Esophagus (tissue), 2 donors: ENCODE data around the gene KIRREL2. TPM values are rescaled to one million over a fixed set of nuclear protein-coding genes. Genes with fewer than 3 reads are reported as not detected.

ENCODE experiments used
- H3K27ac ChIP-seq, 2 donors: one replicate each; pipeline ENCODE4 v1.5.1; 2013; ENCODE audit warnings: low read depth in 2 of 2, mild to moderate bottlenecking in 2 of 2, inconsistent platforms in 1 of 2, low read length in 1 of 2, moderate library complexity in 1 of 2
- H3K27me3 ChIP-seq, 2 donors: one replicate each; pipeline ENCODE4 v1.6.1; 2013; ENCODE audit warnings: low read length in 2 of 2, control low read depth in 1 of 2, mild to moderate bottlenecking in 1 of 2; ENCODE audit not compliant: insufficient read depth in 2 of 2, control insufficient read depth in 1 of 2
- H3K36me3 ChIP-seq, 2 donors: one replicate each; pipeline ENCODE4 v1.6.1; 2013; ENCODE audit warnings: low read length in 1 of 2; ENCODE audit not compliant: control insufficient read depth in 2 of 2, insufficient read depth in 2 of 2
- H3K4me1 ChIP-seq, 2 donors: one replicate each; pipeline ENCODE4 v1.6.1; 2013; ENCODE audit warnings: low read length in 1 of 2; ENCODE audit not compliant: control insufficient read depth in 2 of 2, insufficient read depth in 2 of 2
- H3K4me3 ChIP-seq, 2 donors: one replicate each; pipeline ENCODE4 v1.5.1; 2013; ENCODE audit warnings: low read length in 2 of 2, mild to moderate bottlenecking in 2 of 2, low read depth in 1 of 2, moderate library complexity in 1 of 2
- H3K9me3 ChIP-seq, 2 donors: one replicate each; pipeline ENCODE4 v1.6.1; 2013; ENCODE audit warnings: mild to moderate bottlenecking in 2 of 2, low read depth in 1 of 2, low read length in 1 of 2, moderate library complexity in 1 of 2; ENCODE audit not compliant: control insufficient read depth in 2 of 2, insufficient read depth in 1 of 2
- WGBS, 2 donors: extraction: QIAGEN DNeasy Blood & Tissue Kit; methylation state at CpG; one replicate each; pipeline ENCODE4 v1.1.7; 2013; 5-methylcytosine and 5-hydroxymethylcytosine counted together
- polyA plus RNA-seq, 2 donors: library from polyadenylated mRNA; stranded (reverse); fragments of 200-250 nt; gene quantifications; one replicate each; pipeline ENCODE4 v1.2.3, GENCODE V29; 2013
- donor health status: healthy with polysubstance abuse.
- donor health status: Bipolar disorder and iron deficiency.

Gene KIRREL2
- polyA plus RNA-seq: under 1 TPM in 1 of 2 donors, not detected in 1; 0.02 TPM

GRCh38 chr19:35856546-35857149 is at the start of gene KIRREL2:
Gene KIRREL2, plus strand, starts transcription at chr19:35856911. Its CDS starts 209 bp downstream, at chr19:35857120.
- 1% methylated on average over 41 to 42 of the region's 42 CpGs for WGBS, 2 donors
- H3K4me3 ChIP-seq: peak within 1 kb of the TSS; percentile 28 to 40
- no peaks in the 10 kb centered on the region for H3K36me3 ChIP-seq
- H3K27me3 ChIP-seq: peaks cover 0 to 16% of the 10 kb centered on the region in 2 donors
- H3K9me3 ChIP-seq: peaks cover 0 to 4% of the 10 kb centered on the region in 2 donors
- no peak within 1 kb of the TSS for H3K27ac ChIP-seq
- peaks cover 0 to 7% of the 10 kb centered on the region in 2 donors for H3K4me1 ChIP-seq

GRCh38 chr19:35807633-35808032 is 49.1 kb upstream of the KIRREL2 start:
- H3K36me3 ChIP-seq: no peaks in the 10 kb centered on the region
- no peaks in the 10 kb centered on the region for H3K4me1 ChIP-seq
- H3K9me3 ChIP-seq: no peaks in the 10 kb centered on the region
- no peaks in the 10 kb centered on the region for H3K27me3 ChIP-seq
- no peak overlapping the region for H3K27ac ChIP-seq
- 89 to 91% methylated on average over 5 of the region's 5 CpGs for WGBS, 2 donors
- no peak overlapping the region for H3K4me3 ChIP-seq

- Histone ChIP-seq H3K27ac (no peak overlapping the region), H3K27me3 (no peaks in the 10 kb centered on the region), H3K36me3 (no peaks in the 10 kb centered on the region), H3K4me1 (no peaks in the 10 kb centered on the region), H3K4me3 (no peak overlapping the region), H3K9me3 (no peaks in the 10 kb centered on the region)
- WGBS, 2 donors: 66 to 69% methylated on average over 17 to 18 of the region's 18 CpGs
Measured at GRCh38 chr19:35811317-35812219, 45.1 kb upstream of the KIRREL2 start.

GRCh38 chr19:35812220-35813042 is 44.3 kb upstream of the KIRREL2 start, which contains the start of gene PRODH2:
Gene PRODH2, minus strand, starts transcription at chr19:35812845. Its CDS starts 40 bp downstream, at chr19:35812805.
- WGBS, 2 donors: 69 to 70% methylated on average over 26 of the region's 26 CpGs
- H3K4me1 ChIP-seq: no peaks in the 10 kb centered on the region
- no peak within 1 kb of the TSS for H3K27ac ChIP-seq
- H3K27me3 ChIP-seq: no peaks in the 10 kb centered on the region
- no peaks in the 10 kb centered on the region for H3K9me3 ChIP-seq
- H3K4me3 ChIP-seq: no peak within 1 kb of the TSS
- no peaks in the 10 kb centered on the region for H3K36me3 ChIP-seq

- no peak overlapping the region for H3K27ac ChIP-seq
- no peaks in the 10 kb centered on the region for H3K4me1 ChIP-seq
- 79 to 84% methylated on average over 11 of the region's 11 CpGs for WGBS, 2 donors
- no peak overlapping the region for H3K4me3 ChIP-seq
- no peaks in the 10 kb centered on the region for H3K9me3 ChIP-seq
- no peaks in the 10 kb centered on the region for H3K27me3 ChIP-seq
- no peaks in the 10 kb centered on the region for H3K36me3 ChIP-seq
Measured at GRCh38 chr19:35813043-35813890, 43.4 kb upstream of the KIRREL2 start.

- no peaks in the 10 kb centered on the region for H3K27me3 ChIP-seq
Measured at GRCh38 chr19:35816262-35816661, 40.4 kb upstream of the KIRREL2 start.

GRCh38 chr19:35816846-35817245 is 39.9 kb upstream of the KIRREL2 start:
- no peak overlapping the region for H3K27ac ChIP-seq
- H3K4me3 ChIP-seq: no peak overlapping the region
- H3K36me3 ChIP-seq: no peaks in the 10 kb centered on the region
- 71 to 79% methylated on average over 9 of the region's 9 CpGs for WGBS, 2 donors
- H3K27me3 ChIP-seq: no peaks in the 10 kb centered on the region
- H3K9me3 ChIP-seq: no peaks in the 10 kb centered on the region
- no peaks in the 10 kb centered on the region for H3K4me1 ChIP-seq

More at GRCh38 chr19:35816262-35816661, 40.4 kb upstream of the KIRREL2 start:
- Histone ChIP-seq H3K4me1 (no peaks in the 10 kb centered on the region), H3K27ac (no peak overlapping the region), H3K36me3 (no peaks in the 10 kb centered on the region), H3K4me3 (no peak overlapping the region), H3K9me3 (no peaks in the 10 kb centered on the region)
- WGBS, 2 donors: 28 to 36% methylated on average over 6 of the region's 6 CpGs

- H3K4me3 ChIP-seq: no peak overlapping the region
- H3K27ac ChIP-seq: no peak overlapping the region
- no peaks in the 10 kb centered on the region for H3K9me3 ChIP-seq
- H3K36me3 ChIP-seq: no peaks in the 10 kb centered on the region
- WGBS, 2 donors: 61 to 77% methylated on average over 3 of the region's 3 CpGs
- H3K4me1 ChIP-seq: no peaks in the 10 kb centered on the region
- H3K27me3 ChIP-seq: no peaks in the 10 kb centered on the region
Measured at GRCh38 chr19:35818445-35818844, 38.3 kb upstream of the KIRREL2 start.
